ENCODE data around the gene FILIP1L.
A peak's percentile ranks its signal among the peaks of the same experiment; 100 is the strongest.

The FILIP1L gene

GRCh38 chr3:100104817-100105413 lies 9.4 kb downstream of the FILIP1L start:
- no peak overlapping the region for H3K4me3 ChIP-seq (replicated peaks; ENCODE audit: low read depth, low read length)
- H3K27me3 ChIP-seq (replicated peaks; ENCODE audit: control insufficient read depth, insufficient read depth, low read length) = no peaks in the 10 kb centered on the region
- DNase-seq (ENCODE audit: extremely low read depth, insufficient read length) = no peak
- no peak for TF ChIP-seq CTCF (IDR thresholded peaks at IDR 0.05; ENCODE audit: insufficient read depth, low read length, poor library complexity, severe bottlenecking)
- no peaks in the 10 kb centered on the region for H3K36me3 ChIP-seq (ENCODE audit: control insufficient read depth, insufficient read depth, low read length)

GRCh38 chr3:100104442-100104798 lies 9.9 kb downstream of the FILIP1L start:
- H3K4me3 ChIP-seq (replicated peaks; ENCODE audit: low read depth, low read length) = no peak overlapping the region
- TF ChIP-seq CTCF (IDR thresholded peaks at IDR 0.05; ENCODE audit: insufficient read depth, low read length, poor library complexity, severe bottlenecking) = no peak
- no peak for DNase-seq (ENCODE audit: extremely low read depth, insufficient read length)

GRCh38 chr3:100103558-100104441 lies 10.5 kb downstream of the FILIP1L start:
- TF ChIP-seq CTCF (IDR thresholded peaks at IDR 0.05; ENCODE audit: insufficient read depth, low read length, poor library complexity, severe bottlenecking) = no peak
- Histone ChIP-seq H3K4me3 (replicated peaks; ENCODE audit: low read depth, low read length) (no peak overlapping the region), H3K36me3 (ENCODE audit: control insufficient read depth, insufficient read depth, low read length) (no peaks in the 10 kb centered on the region), H3K27me3 (replicated peaks; ENCODE audit: control insufficient read depth, insufficient read depth, low read length) (no peaks in the 10 kb centered on the region)
- peak; percentile 54 for DNase-seq (ENCODE audit: extremely low read depth, insufficient read length)

More at GRCh38 chr3:100104442-100104798, 9.9 kb downstream of the FILIP1L start:
- no peaks in the 10 kb centered on the region for H3K27me3 ChIP-seq (replicated peaks; ENCODE audit: control insufficient read depth, insufficient read depth, low read length)
- no peaks in the 10 kb centered on the region for H3K36me3 ChIP-seq (ENCODE audit: control insufficient read depth, insufficient read depth, low read length)

GRCh38 chr3:100102757-100103156 lies 11.5 kb downstream of the FILIP1L start:
- Histone ChIP-seq H3K36me3 (ENCODE audit: control insufficient read depth, insufficient read depth, low read length) (no peaks in the 10 kb centered on the region), H3K4me3 (replicated peaks; ENCODE audit: low read depth, low read length) (no peak overlapping the region), H3K27me3 (replicated peaks; ENCODE audit: control insufficient read depth, insufficient read depth, low read length) (no peaks in the 10 kb centered on the region)
- no peak for DNase-seq (ENCODE audit: extremely low read depth, insufficient read length)
- TF ChIP-seq CTCF (IDR thresholded peaks at IDR 0.05; ENCODE audit: insufficient read depth, low read length, poor library complexity, severe bottlenecking) = no peak

GRCh38 chr3:100100425-100100824 lies 13.9 kb downstream of the FILIP1L start:
- Histone ChIP-seq H3K36me3 (ENCODE audit: control insufficient read depth, insufficient read depth, low read length) (no peaks in the 10 kb centered on the region), H3K27me3 (replicated peaks; ENCODE audit: control insufficient read depth, insufficient read depth, low read length) (no peaks in the 10 kb centered on the region), H3K4me3 (replicated peaks; ENCODE audit: low read depth, low read length) (no peak overlapping the region)
- DNase-seq (ENCODE audit: extremely low read depth, insufficient read length) = no peak
- no peak for TF ChIP-seq CTCF (IDR thresholded peaks at IDR 0.05; ENCODE audit: insufficient read depth, low read length, poor library complexity, severe bottlenecking)

All from GM06990 (cell line).